ENCODE results near the gene ALG6.
"Not testable (repeated sequence)": the region's sequence is repeated elsewhere in the genome, so short reads cannot be mapped to it uniquely, and the experiment has no call there.

Gene ALG6

DNA sequence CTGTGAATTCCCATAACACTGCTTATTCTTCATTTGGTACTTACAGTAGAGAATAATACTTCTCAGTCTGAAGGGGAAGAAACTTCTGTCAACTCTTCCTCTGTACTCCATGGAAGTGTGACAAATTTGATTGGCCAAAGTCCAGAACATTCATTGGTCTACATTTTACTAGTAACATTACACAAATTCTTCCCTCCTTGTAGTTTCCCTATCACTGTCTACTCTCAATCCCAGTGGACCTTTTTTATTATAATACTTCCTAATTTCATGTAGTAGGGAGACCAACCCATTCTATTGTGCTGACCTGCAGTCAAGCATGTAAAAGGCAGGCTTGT is 74.7 kb downstream of the ALG6 start:
- no peak for TF ChIP-seq Cebpa-rat (IDR thresholded peaks at IDR 0.05)
- Histone ChIP-seq H3K9ac (no peak overlapping the region), H3K4me1 (peaks cover 33% of the 10 kb centered on the region), H4K20me1 (no peaks in the 10 kb centered on the region), H3K4me2 (peak overlapping the region; percentile 56), H3K36me3 (0 out of 2 replicates have a peak, but pooled peaks cover under 1% of the 10 kb centered on the region), H3K4me3 (no peak overlapping the region), H3K9me3 (no peaks in the 10 kb centered on the region), H3K27me3 (no peaks in the 10 kb centered on the region), H3K27ac (peak overlapping the region; percentile 78)

DNA sequence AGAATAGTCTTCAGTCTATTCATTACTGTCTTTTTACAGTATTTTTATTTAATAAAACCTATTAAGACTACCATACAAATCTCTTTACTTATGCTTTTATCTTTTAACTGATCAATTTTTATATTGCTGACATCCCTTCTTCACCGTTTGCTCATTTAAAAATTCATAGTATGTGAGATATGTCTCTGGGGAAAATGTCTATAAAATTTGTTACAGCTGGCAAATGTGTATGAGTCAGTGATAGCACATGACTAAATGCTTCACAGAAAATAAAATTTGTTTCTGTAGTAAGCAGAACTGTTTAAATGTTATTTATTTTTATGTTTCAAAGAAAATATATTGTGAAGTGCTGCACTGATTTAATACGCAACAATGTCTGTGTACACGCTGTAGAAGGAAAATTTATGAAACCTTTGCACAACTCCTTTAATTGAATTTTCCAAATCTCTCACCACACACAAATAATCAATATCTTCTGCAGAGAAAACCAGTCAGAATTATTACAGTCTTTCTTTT is 81.4 kb downstream of the ALG6 start:
- no peaks in the 10 kb centered on the region; the same call in 1 of the 2 replicates for H3K36me3 ChIP-seq
- no peaks in the 10 kb centered on the region for H4K20me1 ChIP-seq
- H3K9ac ChIP-seq, result no peak overlapping the region
- no peak overlapping the region for H3K27ac ChIP-seq
- H3K9me3 ChIP-seq, result no peaks in the 10 kb centered on the region
- no peak for TF ChIP-seq Cebpa-rat (IDR thresholded peaks at IDR 0.05)
- H3K27me3 ChIP-seq, result no peaks in the 10 kb centered on the region
- H3K4me2 ChIP-seq, result no peak overlapping the region
- H3K4me3 ChIP-seq, result no peak overlapping the region
- peaks cover 13% of the 10 kb centered on the region for H3K4me1 ChIP-seq

DNA sequence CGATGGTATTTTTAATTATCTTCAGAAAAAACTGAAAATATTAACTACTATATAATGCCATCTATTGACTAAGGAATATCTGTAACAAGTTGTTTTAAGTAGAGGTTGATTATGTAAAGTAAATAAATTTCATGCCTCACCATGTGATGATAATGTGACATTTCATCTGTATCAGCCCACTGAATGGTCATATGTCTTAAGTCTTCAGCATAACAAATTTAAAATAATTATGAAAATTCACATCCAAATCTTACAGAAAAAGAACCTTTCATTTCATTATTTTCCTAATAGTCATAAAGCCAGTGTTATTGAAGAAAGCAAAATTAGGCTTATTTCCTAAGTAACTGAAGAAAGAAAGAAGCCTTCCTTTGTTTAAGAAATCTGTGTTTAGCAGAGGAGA is 83.0 kb downstream of the ALG6 start:
- Histone ChIP-seq H3K27me3 (no peaks in the 10 kb centered on the region), H3K4me3 (no peak overlapping the region), H3K4me2 (no peak overlapping the region), H3K36me3 (no peaks in the 10 kb centered on the region; the same call in 1 of the 2 replicates), H3K9ac (no peak overlapping the region), H3K27ac (no peak overlapping the region), H4K20me1 (no peaks in the 10 kb centered on the region), H3K9me3 (no peaks in the 10 kb centered on the region), H3K4me1 (peaks cover 18% of the 10 kb centered on the region)
- no peak for TF ChIP-seq Cebpa-rat (IDR thresholded peaks at IDR 0.05)

DNA sequence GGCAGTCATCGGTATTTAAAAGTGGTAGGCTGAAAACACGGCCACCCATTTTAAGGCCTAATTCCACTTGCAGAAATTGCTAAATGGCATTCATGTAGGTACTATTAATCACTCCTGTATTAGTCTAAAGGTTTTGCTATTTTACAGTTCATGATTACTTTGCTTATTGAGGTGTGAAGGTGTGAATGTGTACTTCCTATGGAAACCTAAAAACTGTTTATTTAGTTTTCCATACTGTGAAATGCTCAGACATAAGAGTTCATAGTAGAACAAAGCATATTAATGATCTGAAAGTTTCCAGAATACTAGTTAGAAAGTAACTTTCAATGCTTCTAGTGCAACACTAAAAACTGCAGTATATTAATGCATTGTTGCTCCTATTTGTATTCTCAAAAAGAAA is 85.8 kb downstream of the ALG6 start:
- H3K9ac ChIP-seq, result no peak overlapping the region
- H3K4me1 ChIP-seq, result peaks cover 18% of the 10 kb centered on the region
- no peaks in the 10 kb centered on the region for H3K9me3 ChIP-seq
- H3K36me3 ChIP-seq, result no peaks in the 10 kb centered on the region; the same call in 1 of the 2 replicates
- no peak overlapping the region for H3K4me3 ChIP-seq
- no peaks in the 10 kb centered on the region for H3K27me3 ChIP-seq
- no peak for TF ChIP-seq Cebpa-rat (IDR thresholded peaks at IDR 0.05)
- H3K4me2 ChIP-seq, result peak overlapping the region; percentile 35; the same call in 1 of the 2 replicates
- no peak overlapping the region for H3K27ac ChIP-seq
- H4K20me1 ChIP-seq, result no peaks in the 10 kb centered on the region

DNA sequence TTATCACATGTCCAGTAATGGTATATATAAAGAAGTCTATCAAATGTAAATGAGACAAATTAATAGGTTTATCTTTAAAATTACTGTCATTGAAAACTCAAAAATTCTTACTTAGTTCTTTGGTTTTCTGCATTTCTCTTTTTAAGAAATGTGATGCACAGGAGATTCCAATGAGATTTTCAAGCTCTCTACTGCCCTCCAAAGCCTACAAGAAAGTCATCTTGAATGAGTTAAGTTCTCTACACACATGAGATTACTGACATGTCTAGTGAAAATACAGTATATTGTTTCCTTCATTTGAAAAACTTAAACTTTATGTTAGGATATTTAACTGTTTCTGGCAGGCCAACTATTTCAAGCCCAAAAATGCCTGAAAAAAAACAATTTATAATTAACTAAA is 86.8 kb downstream of the ALG6 start:
- no peak for TF ChIP-seq Cebpa-rat (IDR thresholded peaks at IDR 0.05)
- H3K27me3 ChIP-seq, result no peaks in the 10 kb centered on the region
- peaks cover 18% of the 10 kb centered on the region for H3K4me1 ChIP-seq
- no peaks in the 10 kb centered on the region for H3K9me3 ChIP-seq
- H3K27ac ChIP-seq, result no peak overlapping the region
- H3K4me2 ChIP-seq, result no peak overlapping the region
- H3K36me3 ChIP-seq, result no peaks in the 10 kb centered on the region; the same call in 1 of the 2 replicates
- no peak overlapping the region for H3K4me3 ChIP-seq
- no peaks in the 10 kb centered on the region for H4K20me1 ChIP-seq
- H3K9ac ChIP-seq, result no peak overlapping the region

DNA sequence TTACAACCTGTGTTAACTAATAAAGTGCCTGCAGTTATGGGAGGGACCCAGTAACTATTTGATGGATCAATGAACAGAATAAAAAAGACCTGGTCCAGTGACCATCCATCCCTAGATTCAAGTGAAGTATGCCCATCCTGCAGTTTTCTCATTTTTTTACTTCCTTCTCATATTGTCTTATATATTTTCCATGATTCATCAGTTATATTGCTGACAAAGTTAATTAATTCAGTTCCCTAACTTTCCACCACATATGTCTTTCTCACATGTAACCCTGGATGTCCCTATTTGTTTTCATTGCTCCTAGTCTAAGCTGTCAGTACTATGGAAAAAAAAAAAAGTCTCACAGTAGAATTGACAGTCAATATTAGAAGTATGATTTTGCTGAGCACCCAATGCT is 91.3 kb downstream of the ALG6 start:
- H3K9me3 ChIP-seq, result peaks cover 30% of the 10 kb centered on the region
- no peak overlapping the region for H3K27ac ChIP-seq
- no peaks in the 10 kb centered on the region for H3K27me3 ChIP-seq
- H3K4me3 ChIP-seq, result no peak overlapping the region
- H3K4me1 ChIP-seq, result peaks cover 5% of the 10 kb centered on the region
- no peak overlapping the region for H3K9ac ChIP-seq
- H4K20me1 ChIP-seq, result no peaks in the 10 kb centered on the region
- H3K36me3 ChIP-seq, result peaks cover 21% of the 10 kb centered on the region
- TF ChIP-seq Cebpa-rat (IDR thresholded peaks at IDR 0.05), result no peak
- no peak overlapping the region for H3K4me2 ChIP-seq

DNA sequence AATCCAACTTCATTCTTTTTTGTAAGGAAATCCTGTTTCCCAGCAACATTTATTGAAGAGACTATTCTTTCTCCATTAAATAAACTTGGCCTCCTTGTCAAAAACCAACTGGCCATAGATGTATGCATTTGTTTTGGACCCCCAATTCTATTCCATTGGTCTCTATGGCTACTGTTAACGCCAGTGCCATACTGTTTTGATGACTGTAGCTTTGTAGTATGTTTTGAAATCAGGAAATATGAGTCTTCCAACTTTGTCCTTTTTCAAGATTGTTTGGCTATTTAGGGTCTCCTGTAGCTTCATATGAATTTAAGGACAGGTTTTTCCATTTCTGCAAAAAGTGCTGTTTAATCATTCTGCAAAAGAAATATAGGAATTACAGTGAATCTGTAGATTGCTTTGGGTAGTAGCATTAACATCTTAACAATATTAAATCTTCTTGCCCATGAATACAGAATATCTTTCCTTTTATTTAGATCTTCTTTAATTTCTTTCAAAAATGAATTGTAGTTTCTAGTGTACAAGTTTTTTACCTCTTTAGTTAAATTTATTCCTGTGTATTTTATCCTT is 94.3 kb downstream of the ALG6 start:
- Histone ChIP-seq H3K4me1 (no peaks in the 10 kb centered on the region), H3K4me3 (no peak overlapping the region), H3K27ac (no peak overlapping the region), H3K9me3 (peaks cover 30% of the 10 kb centered on the region), H3K27me3 (no peaks in the 10 kb centered on the region), H3K4me2 (no peak overlapping the region), H3K9ac (no peak overlapping the region), H3K36me3 (peaks cover 21% of the 10 kb centered on the region), H4K20me1 (no peaks in the 10 kb centered on the region)
- TF ChIP-seq Cebpa-rat (IDR thresholded peaks at IDR 0.05), result no peak

DNA sequence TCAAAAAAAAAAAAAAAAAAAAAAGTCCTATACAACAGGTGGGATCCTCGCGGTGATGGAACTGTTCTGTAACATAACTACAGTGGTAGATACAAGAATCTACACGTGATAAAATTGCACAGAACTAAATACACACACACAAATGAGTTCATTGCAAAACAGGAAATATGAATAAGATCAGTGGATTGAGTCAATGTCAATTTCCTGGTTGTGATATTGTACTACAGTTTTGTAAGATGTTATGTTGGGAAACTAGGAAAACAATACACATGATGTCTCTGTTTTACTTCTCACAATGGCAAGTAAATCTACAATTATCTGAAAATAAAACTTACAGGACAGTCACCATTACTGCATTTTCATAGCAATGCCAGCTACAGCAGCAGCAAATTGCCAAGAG is 95.8 kb downstream of the ALG6 start:
- Histone ChIP-seq H3K36me3 (peaks cover 29% of the 10 kb centered on the region), H3K4me1 (no peaks in the 10 kb centered on the region), H3K27me3 (no peaks in the 10 kb centered on the region), H3K4me2 (no peak overlapping the region), H3K9ac (no peak overlapping the region), H3K27ac (no peak overlapping the region), H3K4me3 (no peak overlapping the region), H4K20me1 (no peaks in the 10 kb centered on the region), H3K9me3 (peaks cover 30% of the 10 kb centered on the region)
- no peak for TF ChIP-seq Cebpa-rat (IDR thresholded peaks at IDR 0.05)

DNA sequence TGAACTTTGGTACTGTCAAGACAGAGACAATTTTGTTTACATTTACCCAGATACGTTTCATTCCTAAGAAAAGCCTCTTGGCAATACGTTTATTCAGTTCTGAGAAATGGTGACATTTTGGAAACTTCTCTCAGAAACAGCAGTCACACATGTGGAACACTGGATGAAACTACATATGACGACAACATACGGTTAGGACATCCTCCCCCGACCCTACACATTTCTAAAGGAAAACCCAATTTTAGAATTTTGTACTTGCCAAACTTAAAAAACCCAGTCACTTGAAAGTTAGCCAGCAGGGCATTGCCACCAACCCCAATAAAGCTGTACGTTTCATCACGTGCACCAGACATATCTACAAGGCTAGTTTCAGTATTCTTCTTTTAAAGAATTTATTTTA is 98.8 kb downstream of the ALG6 start:
- Histone ChIP-seq H3K27ac (no peak overlapping the region), H3K36me3 (peaks cover 49% of the 10 kb centered on the region), H3K4me2 (no peak overlapping the region), H3K9ac (no peak overlapping the region), H3K9me3 (peaks cover 40% of the 10 kb centered on the region), H3K4me3 (no peak overlapping the region), H3K4me1 (no peaks in the 10 kb centered on the region), H4K20me1 (no peaks in the 10 kb centered on the region), H3K27me3 (no peaks in the 10 kb centered on the region)
- no peak for TF ChIP-seq Cebpa-rat (IDR thresholded peaks at IDR 0.05)

DNA sequence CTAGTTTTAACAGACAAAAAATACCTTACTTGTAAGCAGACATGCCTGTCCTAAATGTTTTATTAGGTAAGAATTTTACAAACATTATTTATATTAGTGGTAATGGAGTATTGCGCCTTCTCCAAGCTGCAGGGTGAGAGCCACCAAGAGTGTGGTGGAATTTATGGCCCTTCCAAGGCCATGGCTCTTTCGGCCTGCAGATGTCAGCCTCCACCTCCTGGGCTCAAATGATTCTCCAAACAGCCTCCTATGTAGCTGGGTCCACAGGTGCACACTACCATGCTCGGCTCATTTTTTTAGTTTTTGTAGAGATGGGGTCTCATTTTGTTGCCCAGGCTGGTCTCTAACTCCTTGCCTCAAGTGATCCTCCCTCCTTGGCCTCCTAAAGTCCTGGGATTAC is 99.3 kb downstream of the ALG6 start:
- no peaks in the 10 kb centered on the region for H4K20me1 ChIP-seq
- no peaks in the 10 kb centered on the region for H3K27me3 ChIP-seq
- no peak overlapping the region for H3K4me3 ChIP-seq
- no peak overlapping the region for H3K4me2 ChIP-seq
- H3K9ac ChIP-seq, result no peak overlapping the region
- H3K27ac ChIP-seq, result no peak overlapping the region
- H3K36me3 ChIP-seq, result peaks cover 51% of the 10 kb centered on the region
- peaks cover 40% of the 10 kb centered on the region for H3K9me3 ChIP-seq
- TF ChIP-seq Cebpa-rat (IDR thresholded peaks at IDR 0.05), result no peak
- no peaks in the 10 kb centered on the region for H3K4me1 ChIP-seq

DNA sequence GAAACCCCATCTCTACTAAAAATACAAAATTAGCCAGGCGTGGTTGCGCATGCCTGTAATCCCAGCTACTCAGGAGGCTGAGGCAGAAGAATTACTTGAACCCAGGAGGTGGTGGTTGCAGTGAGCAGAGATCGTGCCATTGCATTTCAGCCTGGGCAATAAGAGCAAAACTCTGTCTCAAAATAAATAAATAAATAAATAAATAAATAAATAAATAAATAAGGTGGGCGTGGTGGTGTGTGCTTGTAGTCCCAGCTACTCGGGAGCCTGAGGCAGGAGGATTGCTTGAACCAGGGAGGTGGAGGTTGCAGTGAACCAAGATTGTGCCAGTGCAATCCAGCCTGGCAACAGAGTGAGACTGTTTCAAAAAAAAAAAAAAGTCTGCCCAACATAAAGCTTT is 101.3 kb downstream of the ALG6 start:
- not testable (repeated sequence) for H3K4me2 ChIP-seq, H3K27ac ChIP-seq, H3K4me1 ChIP-seq, H3K27me3 ChIP-seq, H4K20me1 ChIP-seq, H3K9ac ChIP-seq, H3K4me3 ChIP-seq
- Histone ChIP-seq H3K9me3 (peaks cover 32% of the 10 kb centered on the region), H3K36me3 (peaks cover 38% of the 10 kb centered on the region)

Data from BLaER1 (cell line).